ENCODE measurements around the gene DUSP1.

Gene DUSP1

DNA sequence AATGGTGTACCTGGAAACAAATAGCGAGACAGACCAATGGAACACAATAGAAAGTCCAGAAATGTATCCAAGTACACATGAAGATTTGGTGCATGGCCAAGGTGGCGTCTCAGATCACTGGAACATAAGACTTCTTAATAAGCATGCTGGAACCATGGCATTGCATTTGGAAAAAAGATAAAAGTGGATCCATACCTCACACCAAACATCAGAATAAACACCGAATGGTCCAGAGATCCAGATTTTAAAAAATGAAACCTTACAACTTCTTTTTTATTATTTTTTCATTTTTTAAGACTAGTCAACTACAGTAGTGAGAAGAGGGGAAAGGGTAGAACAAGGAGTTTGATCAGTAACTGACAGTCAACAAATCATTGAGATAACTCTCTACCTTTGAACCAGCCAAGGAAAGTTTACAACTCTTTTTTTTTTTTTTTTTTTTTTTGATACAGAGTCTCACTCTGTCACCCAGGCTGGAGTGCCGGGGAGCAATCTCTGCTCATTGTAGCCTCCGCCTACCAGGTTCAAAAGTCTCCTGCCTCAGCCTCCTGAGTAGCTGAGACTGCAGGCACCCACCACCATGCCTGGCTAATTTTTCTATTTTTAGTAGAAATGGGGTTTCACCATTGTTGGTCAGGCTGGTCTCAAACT is 8.8 kb upstream of the DUSP1 start:
- Histone ChIP-seq H3K4me1 (ENCODE audit: control insufficient read depth in 5 of 5, insufficient read depth in 5 of 5, low read length in 5 of 5) (peaks cover 5 to 29% (median 20%) of the 10 kb centered on the region in 5 donors), H3K9me3 (ENCODE audit: control insufficient read depth in 5 of 5, low read length in 5 of 5) (no peaks in the 10 kb centered on the region), H3K4me3 (ENCODE audit: low read depth in 1 of 5, low read length in 5 of 5) (no peak overlapping the region), H3K36me3 (ENCODE audit: control insufficient read depth in 5 of 5, insufficient read depth in 5 of 5, low read length in 5 of 5) (no peaks in the 10 kb centered on the region), H3K27me3 (ENCODE audit: control insufficient read depth in 5 of 5, insufficient read depth in 4 of 5, low read length in 5 of 5) (no peaks in the 10 kb centered on the region), H3K9ac (ENCODE audit: low read length in 5 of 5) (no peak overlapping the region), H3K27ac (ENCODE audit: low read depth, low read length) (no peak overlapping the region)

DNA sequence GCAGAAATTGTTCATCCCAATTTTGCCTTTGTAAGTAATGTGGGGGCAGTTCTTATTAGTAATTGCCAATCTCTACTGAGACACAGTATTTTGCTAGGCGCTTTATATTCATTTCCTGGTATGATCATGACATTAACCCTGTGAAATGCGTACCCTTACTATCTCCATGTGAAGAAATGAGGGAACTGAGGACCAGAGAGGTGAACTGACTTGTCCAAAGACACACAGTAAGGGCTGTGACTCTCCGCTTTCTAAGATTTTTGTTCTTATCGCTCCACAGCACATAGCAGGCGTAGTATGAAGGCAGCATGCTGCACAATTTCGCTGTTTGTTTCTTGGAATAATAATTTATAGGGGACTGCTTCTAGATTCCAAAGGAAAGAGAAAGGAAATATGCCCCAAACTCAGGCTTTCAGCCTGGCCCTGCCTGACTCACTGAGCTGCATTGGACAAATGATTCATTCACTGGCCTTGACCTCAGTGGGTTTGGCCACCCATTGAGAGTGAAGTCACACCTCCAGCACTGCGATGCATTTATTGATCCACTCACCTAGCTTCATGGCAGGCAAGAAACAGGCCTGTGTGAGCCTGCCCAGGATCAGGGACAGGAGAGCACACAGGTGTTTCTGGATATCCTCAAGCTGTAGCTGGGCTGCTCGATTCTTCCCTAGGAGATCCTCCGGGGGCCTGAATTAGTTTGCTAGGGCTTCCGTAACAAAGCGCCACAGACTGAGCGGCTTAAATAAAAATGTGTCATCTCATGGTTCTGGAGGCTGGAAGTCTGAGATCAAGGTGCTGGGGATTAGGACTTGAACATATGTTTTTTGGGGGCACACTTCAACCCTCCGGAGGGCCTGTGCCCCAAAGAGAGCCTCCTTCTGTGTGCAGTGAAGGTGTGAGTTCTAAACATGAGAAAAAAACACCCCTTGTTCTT is 7.2 kb upstream of the DUSP1 start:
- Histone ChIP-seq H3K9me3 (ENCODE audit: control insufficient read depth in 5 of 5, low read length in 5 of 5) (no peaks in the 10 kb centered on the region), H3K4me3 (ENCODE audit: low read depth in 1 of 5, low read length in 5 of 5) (peak overlapping the region in 1 of 5 donors; percentile 34), H3K9ac (ENCODE audit: low read length in 5 of 5) (peak overlapping the region in 4 of 5 donors; percentile 25 to 68 (median 48)), H3K4me1 (ENCODE audit: control insufficient read depth in 5 of 5, insufficient read depth in 5 of 5, low read length in 5 of 5) (peaks cover 10 to 45% (median 34%) of the 10 kb centered on the region in 5 donors), H3K36me3 (ENCODE audit: control insufficient read depth in 5 of 5, insufficient read depth in 5 of 5, low read length in 5 of 5) (no peaks in the 10 kb centered on the region), H3K27ac (ENCODE audit: low read depth, low read length) (peak overlapping the region; percentile 100), H3K27me3 (ENCODE audit: control insufficient read depth in 5 of 5, insufficient read depth in 4 of 5, low read length in 5 of 5) (no peaks in the 10 kb centered on the region)

DNA sequence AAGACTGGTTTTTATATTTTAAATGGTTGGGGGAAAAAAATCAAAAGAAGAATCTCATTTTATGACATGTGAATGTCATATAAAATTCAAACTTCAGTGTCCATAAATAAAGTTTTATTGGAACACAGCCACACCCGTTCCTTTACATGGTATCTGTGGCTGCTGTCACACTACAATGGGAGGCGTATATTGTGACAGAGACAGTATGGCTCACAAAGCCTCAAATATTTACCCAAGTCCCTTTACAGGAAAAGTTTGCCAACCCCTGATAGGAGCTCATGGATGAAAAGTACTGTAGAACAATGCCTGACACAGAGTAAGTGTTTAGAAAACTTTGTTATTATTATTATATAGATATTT is 5.2 kb upstream of the DUSP1 start:
- Histone ChIP-seq H3K4me3 (ENCODE audit: low read depth in 1 of 5, low read length in 5 of 5) (no peak overlapping the region), H3K4me1 (ENCODE audit: control insufficient read depth in 5 of 5, insufficient read depth in 5 of 5, low read length in 5 of 5) (peaks cover 10 to 64% (median 45%) of the 10 kb centered on the region in 5 donors), H3K9ac (ENCODE audit: low read length in 5 of 5) (peak overlapping the region in 1 of 5 donors; percentile 9), H3K9me3 (ENCODE audit: control insufficient read depth in 5 of 5, low read length in 5 of 5) (no peaks in the 10 kb centered on the region), H3K36me3 (ENCODE audit: control insufficient read depth in 5 of 5, insufficient read depth in 5 of 5, low read length in 5 of 5) (no peaks in the 10 kb centered on the region), H3K27me3 (ENCODE audit: control insufficient read depth in 5 of 5, insufficient read depth in 4 of 5, low read length in 5 of 5) (no peaks in the 10 kb centered on the region), H3K27ac (ENCODE audit: low read depth, low read length) (peak overlapping the region; percentile 100)

DNA sequence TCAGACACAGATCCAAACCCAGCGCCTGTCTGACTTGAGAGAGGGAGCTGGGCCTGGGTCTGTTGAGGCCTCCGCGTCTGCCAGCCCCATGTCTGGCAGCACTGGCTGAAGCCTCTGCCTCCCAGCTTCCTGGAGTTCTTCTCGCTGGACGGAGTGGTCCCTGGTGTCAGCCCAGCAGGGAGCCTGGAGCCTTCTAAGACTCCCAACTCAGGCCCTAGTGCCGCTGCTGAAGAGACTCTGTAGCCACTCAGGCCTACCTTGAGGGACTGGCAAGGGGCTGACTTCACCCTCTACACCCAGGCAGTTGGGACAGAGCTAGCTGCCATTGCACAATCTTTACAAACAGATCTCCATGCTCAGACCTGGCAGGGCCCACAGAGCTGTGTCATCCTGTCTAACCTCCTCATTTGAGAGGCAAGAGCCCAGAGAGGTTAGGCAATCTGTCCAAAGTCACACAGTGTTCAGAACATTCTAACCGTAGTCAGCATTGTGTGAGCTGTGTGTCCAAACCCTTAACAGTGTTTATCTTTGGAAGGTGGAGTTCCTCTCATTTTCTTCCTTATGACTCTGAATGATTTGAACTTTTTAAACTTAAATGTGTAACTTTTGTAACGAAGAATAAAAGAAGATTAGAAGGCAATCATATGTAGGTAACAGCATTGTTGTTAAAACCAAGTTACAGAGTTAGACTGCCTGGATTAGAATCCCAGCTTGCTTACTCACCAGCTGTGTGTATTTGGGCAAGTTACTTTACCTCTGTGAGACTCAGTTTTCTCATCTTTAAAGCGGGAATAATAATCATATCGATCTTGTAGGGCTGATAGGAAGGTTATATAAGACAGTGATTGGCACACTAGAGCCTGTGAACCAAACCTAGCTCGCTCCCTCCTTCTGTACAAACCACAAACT is 4.6 kb upstream of the DUSP1 start:
- H3K27me3 ChIP-seq (ENCODE audit: control insufficient read depth in 5 of 5, insufficient read depth in 4 of 5, low read length in 5 of 5): no peaks in the 10 kb centered on the region
- H3K9me3 ChIP-seq (ENCODE audit: control insufficient read depth in 5 of 5, low read length in 5 of 5): no peaks in the 10 kb centered on the region
- no peak overlapping the region for H3K4me3 ChIP-seq (ENCODE audit: low read depth in 1 of 5, low read length in 5 of 5)
- H3K27ac ChIP-seq (ENCODE audit: low read depth, low read length): peak overlapping the region; percentile 100
- H3K9ac ChIP-seq (ENCODE audit: low read length in 5 of 5): peak overlapping the region in 3 of 5 donors; percentile 62 to 98 (median 76)
- peaks cover 10 to 64% (median 45%) of the 10 kb centered on the region in 5 donors for H3K4me1 ChIP-seq (ENCODE audit: control insufficient read depth in 5 of 5, insufficient read depth in 5 of 5, low read length in 5 of 5)
- H3K36me3 ChIP-seq (ENCODE audit: control insufficient read depth in 5 of 5, insufficient read depth in 5 of 5, low read length in 5 of 5): peaks cover 0 to 2% (median 0%) of the 10 kb centered on the region in 5 donors

DNA sequence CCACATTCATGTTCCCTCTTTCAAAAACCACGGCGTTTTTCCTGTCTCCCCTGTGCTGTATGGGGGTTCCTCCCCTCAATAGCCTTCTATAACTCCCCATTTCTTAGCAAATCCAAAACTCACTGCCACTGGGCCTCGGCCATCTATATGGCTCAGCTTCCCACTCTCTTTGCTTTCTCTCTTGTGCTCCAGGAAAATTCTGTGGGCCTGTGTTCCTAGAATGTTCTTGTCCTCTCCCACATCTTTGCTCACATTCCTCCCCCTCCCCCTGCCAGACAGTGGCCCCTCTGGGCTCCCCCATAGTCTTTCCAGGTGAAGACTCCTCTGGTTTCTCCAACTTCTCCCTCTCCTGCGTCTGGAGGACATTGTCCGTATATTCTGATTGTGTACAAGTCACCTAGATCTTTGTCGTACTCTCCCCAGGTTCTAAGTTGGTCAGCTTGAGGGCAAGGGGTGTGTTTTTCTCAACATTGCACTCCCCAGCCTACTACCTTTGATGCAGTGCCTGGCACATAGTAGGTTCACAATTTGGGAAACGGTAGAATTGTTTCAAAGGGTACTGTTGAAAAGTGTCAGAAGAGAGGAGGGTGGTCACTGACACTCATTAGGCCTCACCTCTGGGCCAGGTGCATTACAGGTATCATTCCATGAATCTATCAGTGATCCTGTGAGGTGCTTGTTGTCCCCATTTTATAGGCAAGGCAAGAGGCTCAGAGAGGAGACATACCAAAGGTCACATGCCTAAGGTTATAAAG is 3.7 kb upstream of the DUSP1 start:
- peak overlapping the region; percentile 46 to 98 (median 76) for H3K9ac ChIP-seq (ENCODE audit: low read length in 5 of 5)
- H3K27me3 ChIP-seq (ENCODE audit: control insufficient read depth in 5 of 5, insufficient read depth in 4 of 5, low read length in 5 of 5): no peaks in the 10 kb centered on the region
- H3K27ac ChIP-seq (ENCODE audit: low read depth, low read length): peak overlapping the region; percentile 100
- H3K4me1 ChIP-seq (ENCODE audit: control insufficient read depth in 5 of 5, insufficient read depth in 5 of 5, low read length in 5 of 5): peaks cover 10 to 64% (median 45%) of the 10 kb centered on the region in 5 donors
- no peak overlapping the region for H3K4me3 ChIP-seq (ENCODE audit: low read depth in 1 of 5, low read length in 5 of 5)
- peaks cover 0 to 10% (median 5%) of the 10 kb centered on the region in 5 donors for H3K36me3 ChIP-seq (ENCODE audit: control insufficient read depth in 5 of 5, insufficient read depth in 5 of 5, low read length in 5 of 5)
- H3K9me3 ChIP-seq (ENCODE audit: control insufficient read depth in 5 of 5, low read length in 5 of 5): no peaks in the 10 kb centered on the region

DNA sequence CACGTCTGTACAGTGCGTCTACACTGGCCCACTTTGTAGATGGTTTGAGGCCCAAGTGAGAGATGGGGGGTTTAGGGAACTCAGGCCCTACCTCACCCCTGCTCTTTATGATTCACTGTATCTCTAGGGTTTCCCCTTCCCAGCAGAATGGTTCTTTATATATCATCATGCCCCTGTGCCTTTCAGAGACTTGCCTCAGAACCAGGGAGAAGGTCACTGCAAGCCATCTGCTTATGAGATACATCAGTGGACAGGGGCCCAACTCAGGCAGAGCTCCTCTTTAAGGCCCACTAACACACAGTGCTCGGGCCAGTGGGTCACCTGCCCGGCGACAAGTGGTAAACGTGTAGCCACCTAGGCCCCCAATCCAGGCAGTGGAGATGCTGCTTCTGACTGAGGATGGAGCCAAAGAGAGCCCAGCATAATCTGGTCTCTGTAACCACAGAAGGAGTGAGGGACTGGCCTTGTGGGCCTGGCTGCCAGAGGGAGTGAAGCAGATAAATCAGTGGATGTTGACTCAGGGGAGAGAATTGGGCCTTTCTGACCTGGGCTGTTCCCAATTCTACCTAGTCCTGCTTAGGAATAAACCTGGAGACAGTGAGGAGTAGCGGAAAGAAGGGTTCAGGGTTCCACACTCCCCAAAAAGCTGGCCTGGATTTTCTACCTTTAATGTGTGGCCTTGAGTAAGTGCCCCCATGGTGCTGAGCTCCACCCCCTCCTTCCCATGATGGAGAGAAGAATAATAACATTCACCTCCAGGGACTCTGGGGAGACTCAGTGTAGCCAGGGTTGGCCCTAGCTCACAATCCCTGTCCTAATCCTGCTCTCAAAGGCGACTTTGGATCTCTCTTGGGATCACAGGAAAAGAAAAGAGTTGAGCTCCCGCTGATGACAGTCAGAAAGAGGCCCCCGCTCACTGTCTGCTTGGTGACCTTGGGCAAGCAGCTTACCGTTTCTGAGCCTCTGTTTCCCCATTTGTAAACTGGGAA is 2.8 kb upstream of the DUSP1 start:
- peak overlapping the region in 1 of 5 donors; percentile 22 for H3K4me3 ChIP-seq (ENCODE audit: low read depth in 1 of 5, low read length in 5 of 5)

DNA sequence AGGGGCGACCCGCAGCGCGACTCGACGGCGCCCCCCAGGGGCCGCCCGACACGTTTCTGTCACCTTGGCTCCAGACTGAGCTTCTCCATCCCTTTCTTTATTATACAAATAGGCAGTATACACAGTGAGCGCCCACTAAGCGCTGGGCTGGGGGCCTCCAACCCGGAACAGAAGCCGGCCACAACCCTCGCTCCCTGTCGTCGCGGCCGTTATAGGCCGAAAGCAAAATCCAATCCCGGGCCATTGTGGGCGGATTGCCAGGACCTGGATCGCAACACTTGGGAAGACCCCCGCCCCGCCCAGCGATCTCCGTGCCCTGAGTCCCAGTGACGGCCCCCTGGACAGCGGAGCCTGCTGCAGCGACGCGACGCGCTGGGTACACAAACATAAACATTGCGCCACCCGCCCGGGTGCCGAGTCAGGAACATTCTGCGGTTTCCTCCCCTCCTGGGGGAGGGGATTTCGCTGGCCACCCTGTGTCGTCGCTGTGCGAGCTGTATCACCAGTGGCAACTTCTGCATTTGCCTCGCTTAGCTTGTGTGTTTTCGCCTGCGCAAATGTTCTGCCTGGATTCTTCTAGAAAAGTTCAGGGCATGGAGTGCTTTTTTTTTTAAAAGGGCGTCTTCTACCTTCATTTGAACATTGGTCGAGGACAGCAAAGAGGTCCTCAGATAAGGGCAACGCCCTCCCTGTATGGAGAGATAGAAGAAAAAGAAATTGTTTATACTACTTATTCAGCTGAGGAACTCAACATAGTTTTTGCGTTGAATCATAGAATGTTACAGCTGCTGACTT is 1.3 kb upstream of the DUSP1 start:
- H3K27ac ChIP-seq (ENCODE audit: low read depth, low read length): peak overlapping the region; percentile 100
- H3K9me3 ChIP-seq (ENCODE audit: control insufficient read depth in 5 of 5, low read length in 5 of 5): no peaks in the 10 kb centered on the region
- peak overlapping the region; percentile 17 to 75 (median 64) for H3K4me3 ChIP-seq (ENCODE audit: low read depth in 1 of 5, low read length in 5 of 5)
- H3K36me3 ChIP-seq (ENCODE audit: control insufficient read depth in 5 of 5, insufficient read depth in 5 of 5, low read length in 5 of 5): peaks cover 12 to 33% (median 29%) of the 10 kb centered on the region in 5 donors
- peaks cover 7 to 77% (median 50%) of the 10 kb centered on the region in 5 donors for H3K4me1 ChIP-seq (ENCODE audit: control insufficient read depth in 5 of 5, insufficient read depth in 5 of 5, low read length in 5 of 5)
- H3K27me3 ChIP-seq (ENCODE audit: control insufficient read depth in 5 of 5, insufficient read depth in 4 of 5, low read length in 5 of 5): no peaks in the 10 kb centered on the region
- H3K9ac ChIP-seq (ENCODE audit: low read length in 5 of 5): peak overlapping the region; percentile 76 to 98 (median 92)

More for the DNA sequence above, 2.8 kb upstream of the DUSP1 start:
- Histone ChIP-seq H3K9me3 (ENCODE audit: control insufficient read depth in 5 of 5, low read length in 5 of 5) (no peaks in the 10 kb centered on the region), H3K27me3 (ENCODE audit: control insufficient read depth in 5 of 5, insufficient read depth in 4 of 5, low read length in 5 of 5) (no peaks in the 10 kb centered on the region), H3K9ac (ENCODE audit: low read length in 5 of 5) (peak overlapping the region; percentile 7 to 98 (median 76)), H3K4me1 (ENCODE audit: control insufficient read depth in 5 of 5, insufficient read depth in 5 of 5, low read length in 5 of 5) (peaks cover 10 to 73% (median 51%) of the 10 kb centered on the region in 5 donors), H3K27ac (ENCODE audit: low read depth, low read length) (peak overlapping the region; percentile 100), H3K36me3 (ENCODE audit: control insufficient read depth in 5 of 5, insufficient read depth in 5 of 5, low read length in 5 of 5) (peaks cover 6 to 19% (median 15%) of the 10 kb centered on the region in 5 donors)

All from subcutaneous abdominal adipose tissue (tissue), 5 donors.